ENCODE measurements around the gene OR5D13.

DNA sequence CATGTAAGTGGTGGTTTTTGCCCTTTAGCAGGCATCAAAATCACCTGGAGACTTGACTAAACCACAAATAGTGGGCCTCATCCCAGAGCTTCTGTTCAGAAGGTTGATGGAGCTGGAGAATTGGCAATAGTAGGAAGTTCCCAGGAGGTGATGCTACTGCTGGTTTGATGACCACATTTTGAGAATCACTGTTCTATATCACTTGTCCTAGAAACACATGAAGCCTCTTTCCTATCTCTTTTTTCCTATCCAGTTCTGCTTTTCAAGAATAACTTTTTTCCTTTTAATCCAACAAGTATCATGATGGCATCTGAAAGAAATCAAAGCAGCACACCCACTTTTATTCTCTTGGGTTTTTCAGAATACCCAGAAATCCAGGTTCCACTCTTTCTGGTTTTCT lies at the start of gene OR5D13:
- TF ChIP-seq, protein P1, sequence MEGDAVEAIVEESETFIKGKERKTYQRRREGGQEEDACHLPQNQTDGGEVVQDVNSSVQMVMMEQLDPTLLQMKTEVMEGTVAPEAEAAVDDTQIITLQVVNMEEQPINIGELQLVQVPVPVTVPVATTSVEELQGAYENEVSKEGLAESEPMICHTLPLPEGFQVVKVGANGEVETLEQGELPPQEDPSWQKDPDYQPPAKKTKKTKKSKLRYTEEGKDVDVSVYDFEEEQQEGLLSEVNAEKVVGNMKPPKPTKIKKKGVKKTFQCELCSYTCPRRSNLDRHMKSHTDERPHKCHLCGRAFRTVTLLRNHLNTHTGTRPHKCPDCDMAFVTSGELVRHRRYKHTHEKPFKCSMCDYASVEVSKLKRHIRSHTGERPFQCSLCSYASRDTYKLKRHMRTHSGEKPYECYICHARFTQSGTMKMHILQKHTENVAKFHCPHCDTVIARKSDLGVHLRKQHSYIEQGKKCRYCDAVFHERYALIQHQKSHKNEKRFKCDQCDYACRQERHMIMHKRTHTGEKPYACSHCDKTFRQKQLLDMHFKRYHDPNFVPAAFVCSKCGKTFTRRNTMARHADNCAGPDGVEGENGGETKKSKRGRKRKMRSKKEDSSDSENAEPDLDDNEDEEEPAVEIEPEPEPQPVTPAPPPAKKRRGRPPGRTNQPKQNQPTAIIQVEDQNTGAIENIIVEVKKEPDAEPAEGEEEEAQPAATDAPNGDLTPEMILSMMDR (IDR thresholded peaks at IDR 0.05), result no peak
- no peak for TF ChIP-seq POLR2A (IDR thresholded peaks at IDR 0.05)
- no peak for TF ChIP-seq POLR2AphosphoS5 (IDR thresholded peaks at IDR 0.05)
